Caki2 (cell line): ENCODE measurements around the gene ARHGAP45. TPM values are rescaled to one million over a fixed set of nuclear protein-coding genes. Genes with fewer than 3 reads are reported as not detected.
"Not testable (repeated sequence)": the region's sequence is repeated elsewhere in the genome, so short reads cannot be mapped to it uniquely, and the experiment has no call there.

Experiments used
- DNase-seq: peaks from one replicate; pipeline ENCODE4 v3.0.0-alpha.2; 2015; ENCODE audit warnings: low read depth
- in situ Hi-C: cut with HindIII; loops from 2 replicates; pipeline ENCODE4 v1.10.0; 2016; ENCODE audit warnings: low sequenced_read_pairs, low pct_unique_long_range_greater_than_20kb, mixed read lengths
- total RNA-seq: library from RNA; depleted of rRNA; stranded (reverse); fragments of >200 nt; shearing (Covaris generic); gene quantifications from 2 replicates; pipeline ENCODE4 v1.2.3, GENCODE V29; 2014; ENCODE audit warnings: low replicate concordance

ARHGAP45 gene
- total RNA-seq, 1 experiment from 2014 or later, result 17.3 TPM

DNA sequence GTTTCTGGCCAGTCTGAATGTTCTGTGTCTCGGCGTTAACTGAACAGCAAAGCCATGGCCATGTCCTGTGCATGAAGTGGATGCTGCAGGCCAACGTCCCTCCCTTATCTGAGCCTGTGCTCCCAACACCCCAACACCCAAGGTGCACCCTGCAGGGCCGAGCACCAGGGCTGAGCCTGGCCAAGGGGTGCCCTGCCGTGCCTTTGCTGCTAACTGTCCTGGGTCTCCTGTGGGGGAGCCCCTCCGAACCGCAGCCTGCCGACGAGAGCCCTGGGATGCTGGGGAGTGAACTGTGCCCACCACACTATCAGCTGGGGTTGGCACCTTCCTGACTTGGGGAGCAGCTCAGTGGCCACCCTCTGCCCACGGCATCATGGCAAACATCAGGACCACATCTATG is 54.4 kb downstream of the ARHGAP45 start:
- DNase-seq, result no peak
- in situ Hi-C loops, result no loop called here

DNA sequence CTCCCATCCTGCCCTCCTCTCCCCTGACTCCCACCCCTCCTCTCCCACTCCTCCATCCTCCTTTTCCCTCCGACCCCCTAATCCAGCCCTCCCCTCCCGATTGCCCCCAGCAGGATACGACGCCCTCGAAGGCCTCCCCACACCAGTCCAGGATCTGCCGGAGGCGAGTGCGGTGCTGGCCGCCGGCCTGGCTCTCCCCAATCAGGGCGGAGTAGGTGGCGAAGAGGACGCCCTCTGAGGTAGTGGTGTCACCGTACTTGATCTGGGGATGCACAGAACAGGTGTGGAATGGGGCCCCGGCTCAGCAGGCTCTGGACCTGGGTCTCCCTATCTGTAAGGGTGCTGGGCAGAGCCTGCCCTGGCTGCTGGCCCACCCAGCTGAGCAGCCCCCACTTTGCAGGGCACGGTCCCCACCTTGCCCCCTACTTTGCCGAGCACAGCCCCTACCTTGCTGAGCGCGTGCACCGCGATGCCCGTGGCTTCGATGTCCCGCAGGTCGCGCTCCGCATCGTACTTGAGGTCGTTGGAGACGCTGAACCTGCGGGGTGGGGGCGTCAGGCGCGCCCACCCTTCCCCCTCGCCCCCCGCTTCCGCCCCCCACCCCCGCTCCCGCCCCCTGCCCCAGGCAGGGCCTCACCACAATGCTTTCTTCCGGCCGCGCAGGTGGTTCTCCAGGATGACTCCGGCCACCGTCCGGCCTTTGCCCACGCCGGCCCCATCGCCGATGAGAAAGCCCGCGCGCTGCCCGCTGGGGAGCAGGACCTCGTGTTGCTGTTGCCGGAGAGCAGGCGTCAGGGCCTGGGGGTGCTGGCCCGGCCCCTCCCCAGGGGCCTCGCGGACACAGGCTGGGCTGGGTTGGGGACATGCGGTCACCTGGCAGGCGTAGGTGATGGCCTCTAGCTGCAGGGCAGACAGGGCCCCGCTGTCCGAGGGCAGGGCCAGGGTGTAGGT is 55.3 kb downstream of the ARHGAP45 start:
- DNase-seq, result no peak
- in situ Hi-C loops, result no loop called here

GRCh38 chr19:1122972-1123363 is 56.0 kb downstream of the ARHGAP45 start:
- in situ Hi-C loops, result no loop called here
- DNase-seq, result peak; percentile 56

GRCh38 chr19:1123381-1123780 is 56.4 kb downstream of the ARHGAP45 start:
- DNase-seq, result no peak
- in situ Hi-C loops, result no loop called here

- DNase-seq, result no peak
- in situ Hi-C loops, result no loop called here
Measured at GRCh38 chr19:1123885-1124677, 57.1 kb downstream of the ARHGAP45 start.

DNA sequence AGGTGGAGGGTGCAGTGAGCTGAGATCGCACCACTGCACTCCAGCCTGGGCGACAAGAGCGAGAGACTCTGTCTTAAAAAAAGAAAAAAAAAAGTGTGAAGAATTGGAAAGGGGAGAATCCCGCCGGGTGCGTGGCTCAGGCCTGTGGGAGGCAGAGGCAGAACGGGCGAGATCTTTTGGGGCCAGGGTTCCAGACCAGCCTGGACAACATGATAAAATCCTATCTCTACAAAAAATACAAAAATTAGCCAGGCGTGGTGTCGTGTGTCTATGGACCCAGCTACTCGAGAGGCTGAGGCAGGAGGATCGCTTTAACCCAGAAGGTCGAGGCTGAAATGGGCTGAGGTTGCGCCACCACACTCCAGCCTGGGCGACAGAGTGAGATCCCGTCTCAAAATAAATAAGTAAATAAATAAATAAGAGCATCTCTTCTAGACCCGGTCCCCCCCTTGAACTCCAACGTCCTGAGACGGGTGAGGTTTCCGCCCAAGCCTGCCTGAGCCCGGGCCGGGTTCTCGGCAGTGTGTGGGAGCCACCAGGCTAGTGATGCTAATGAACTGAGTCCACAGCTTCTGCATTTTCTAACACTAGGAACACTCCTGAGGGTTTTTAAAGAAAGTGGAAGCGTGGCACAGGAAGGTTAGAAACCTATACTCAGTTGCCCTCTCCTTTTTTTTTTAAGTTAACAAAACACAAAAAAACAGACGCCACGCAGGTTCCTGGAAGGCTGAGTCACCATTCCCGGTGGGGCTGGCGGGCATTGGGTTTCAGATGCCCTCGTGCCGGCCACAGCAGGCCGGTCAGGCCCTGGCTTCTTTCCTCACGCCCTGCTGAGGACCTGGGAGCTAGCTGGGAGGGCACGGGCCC is 58.9 kb downstream of the ARHGAP45 start:
- DNase-seq, result no peak
- in situ Hi-C loops, result no loop called here

- no peak for DNase-seq
- in situ Hi-C loops, result no loop called here
Measured at GRCh38 chr19:1126984-1127760, 60.2 kb downstream of the ARHGAP45 start.

- DNase-seq, result no peak
- in situ Hi-C loops, result no loop called here
Measured at GRCh38 chr19:1128106-1128505, 61.1 kb downstream of the ARHGAP45 start.

DNA sequence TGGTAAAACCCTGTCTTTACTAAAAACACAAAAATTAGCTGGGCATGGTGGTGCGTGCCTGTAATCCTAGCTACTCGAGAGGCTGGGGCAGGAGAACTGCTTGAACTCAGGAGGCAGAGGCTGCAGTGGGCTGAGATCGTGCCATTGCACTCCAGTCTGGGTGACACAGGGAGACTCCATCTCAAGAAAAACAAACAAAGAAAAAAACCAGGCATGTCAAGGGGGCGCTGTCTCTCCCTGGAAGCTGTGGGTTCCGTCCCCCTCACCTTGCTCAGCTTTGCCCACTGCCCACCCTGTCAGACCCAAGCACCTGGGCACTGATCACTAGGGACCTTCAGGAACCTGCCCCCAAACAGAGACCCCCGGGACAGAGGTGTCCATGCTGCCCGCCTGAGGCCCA is 62.1 kb downstream of the ARHGAP45 start:
- in situ Hi-C loops, DNase-seq: not testable (repeated sequence)

GRCh38 chr19:1129535-1129934 is 62.6 kb downstream of the ARHGAP45 start:
- DNase-seq, result no peak
- in situ Hi-C loops, result no loop called here

DNA sequence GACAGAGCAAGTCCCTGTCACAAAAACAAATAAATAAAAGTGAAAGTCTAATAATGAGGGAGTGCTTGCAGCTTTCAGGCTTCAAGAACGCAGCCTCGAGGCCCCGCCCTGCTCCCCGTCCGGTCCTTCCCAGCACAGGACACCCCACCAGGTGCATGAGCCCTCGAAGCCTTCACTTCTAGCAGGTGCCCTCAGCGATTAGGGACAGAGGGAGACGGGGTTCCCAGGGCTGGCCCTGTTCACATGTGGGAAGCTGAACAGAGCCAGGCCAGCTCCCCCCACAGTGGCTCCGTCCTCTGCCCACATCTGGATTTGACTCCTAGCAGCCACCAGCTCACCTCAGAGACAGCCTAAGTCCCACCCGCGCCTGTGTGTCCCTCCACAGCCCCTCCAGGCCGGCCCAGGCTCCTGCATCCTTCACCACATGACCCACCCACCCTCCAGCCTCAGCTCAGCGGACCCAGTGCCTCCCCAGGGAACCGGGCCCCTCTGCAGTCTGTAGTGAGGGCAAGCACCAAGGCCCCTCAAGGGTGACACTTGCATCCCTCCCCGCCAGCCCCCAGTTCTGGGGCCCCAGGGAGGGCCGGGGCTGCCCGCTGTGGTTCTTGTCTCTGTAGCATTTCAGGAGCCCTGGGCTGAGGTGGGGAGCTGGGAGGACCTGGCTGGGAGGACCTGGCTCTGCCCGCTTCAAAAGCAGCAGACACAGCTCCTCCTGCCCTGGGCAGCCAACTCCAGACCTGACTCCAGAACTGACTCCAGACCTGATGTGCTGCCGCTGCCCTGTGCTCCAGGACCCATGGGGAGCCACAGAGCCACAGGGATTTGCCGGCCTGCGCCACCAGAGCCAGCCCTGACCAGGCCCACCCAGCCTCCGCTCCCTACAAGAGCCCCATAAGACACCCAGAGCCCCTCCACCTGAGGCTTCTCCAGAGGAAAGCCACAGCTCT is 64.1 kb downstream of the ARHGAP45 start:
- in situ Hi-C loops, result no loop called here
- no peak for DNase-seq

DNA sequence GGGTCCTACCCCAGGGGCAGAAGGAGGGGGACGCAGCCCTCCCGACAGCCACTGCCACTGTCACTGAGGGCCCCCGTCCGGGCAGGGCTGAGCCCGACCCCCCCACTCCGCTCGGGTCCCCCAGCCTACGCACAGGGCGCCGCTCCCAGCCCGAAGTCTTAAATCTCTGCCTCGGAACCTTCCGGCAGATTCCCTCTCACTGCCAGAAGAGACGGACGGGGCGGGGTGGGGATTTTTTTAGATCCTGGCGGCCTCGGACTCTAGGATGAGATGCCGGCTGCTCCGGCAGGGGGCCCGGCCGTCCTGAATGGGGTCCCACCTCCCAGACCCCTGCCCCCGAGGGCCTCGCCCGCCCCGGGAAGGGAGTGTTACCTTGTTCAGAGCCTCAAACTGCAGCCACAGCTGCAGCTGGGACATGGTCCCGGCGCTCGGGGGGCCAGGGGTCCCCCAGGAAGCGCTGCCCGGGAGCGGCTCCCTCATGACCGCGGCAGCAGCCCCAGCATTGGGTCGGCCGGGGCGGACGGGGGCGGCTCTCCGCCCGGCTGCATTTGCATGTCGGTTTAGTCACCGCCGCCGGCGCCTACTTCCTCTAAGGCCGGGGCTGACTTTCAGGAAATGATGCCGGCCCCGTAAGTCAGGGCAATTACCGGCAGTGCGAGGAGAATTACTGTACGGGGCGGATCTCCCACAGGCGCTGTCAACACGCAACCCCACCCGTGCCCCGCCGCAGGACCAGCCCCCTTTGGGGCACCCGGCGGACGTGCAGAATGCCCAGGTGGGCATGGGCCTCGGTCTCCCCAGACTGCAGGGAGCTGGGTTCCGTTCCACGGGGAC is 65.0 kb downstream of the ARHGAP45 start:
- in situ Hi-C loops, result no loop called here
- no peak for DNase-seq

DNA sequence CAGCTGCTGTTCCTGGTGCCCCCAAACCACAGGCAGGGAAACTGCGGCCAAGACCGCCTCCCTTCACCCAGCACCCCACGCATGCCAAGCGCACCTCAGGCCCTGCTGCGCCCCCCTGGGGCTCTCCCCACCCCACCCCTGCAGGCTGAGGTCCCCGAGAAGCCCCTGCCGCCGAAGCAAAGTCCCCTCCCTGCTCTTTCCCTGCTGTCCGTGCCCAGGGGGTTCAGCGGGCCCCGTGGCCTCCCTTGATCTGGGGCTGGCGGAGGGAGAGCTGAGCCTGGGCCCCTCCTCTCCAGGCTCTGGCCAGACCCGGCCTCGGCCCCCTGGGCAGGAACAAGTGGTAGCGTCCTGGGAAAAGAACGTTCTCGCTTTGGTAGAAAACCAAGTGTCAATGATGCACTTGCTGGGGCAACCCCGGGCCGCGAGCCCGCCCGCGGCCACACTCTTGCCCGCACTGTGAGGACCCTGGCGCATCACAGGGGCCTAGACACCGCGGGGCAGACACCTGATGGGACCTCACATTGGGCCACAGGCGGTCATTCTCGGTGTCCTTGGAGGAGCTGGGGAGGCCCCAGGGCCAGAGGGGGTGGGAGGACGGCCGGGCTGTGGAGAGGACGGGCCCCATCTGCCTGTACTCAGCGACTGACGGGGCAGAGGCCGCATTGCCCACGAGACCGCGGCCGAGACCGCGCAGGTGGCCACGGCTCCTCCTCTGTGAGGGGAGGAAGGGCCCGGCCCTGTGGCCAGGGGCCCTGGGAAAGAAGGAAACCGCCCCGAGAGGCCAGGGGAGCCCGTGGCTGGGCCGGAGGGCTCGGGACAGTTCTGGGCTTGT is 65.8 kb downstream of the ARHGAP45 start:
- DNase-seq, result no peak

DNA sequence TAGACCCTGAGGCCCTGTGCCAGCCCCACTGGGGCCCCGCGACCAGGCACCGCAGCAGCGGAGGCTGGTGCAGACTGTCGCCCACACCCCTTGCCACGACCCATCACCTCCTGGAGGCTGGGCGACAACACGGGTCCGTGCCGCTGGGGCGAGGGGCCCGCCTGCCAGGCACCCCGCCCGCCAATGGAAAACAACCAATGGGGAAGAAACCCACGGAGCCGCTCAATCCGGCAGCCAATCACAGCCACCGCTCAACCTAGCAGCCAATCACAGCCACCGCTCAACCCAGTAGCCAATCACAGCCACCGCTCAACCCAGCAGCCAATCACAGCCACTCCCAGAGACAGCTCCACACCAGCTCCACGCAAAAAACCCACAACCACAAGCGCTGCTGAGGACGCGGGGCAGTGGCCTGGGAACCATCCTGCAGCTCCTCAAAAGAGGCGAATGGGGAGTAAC is 66.5 kb downstream of the ARHGAP45 start:
- in situ Hi-C loops, result no loop called here
- no peak for DNase-seq

More for the DNA sequence above, 65.8 kb downstream of the ARHGAP45 start:
- in situ Hi-C loops, result no loop called here

DNA sequence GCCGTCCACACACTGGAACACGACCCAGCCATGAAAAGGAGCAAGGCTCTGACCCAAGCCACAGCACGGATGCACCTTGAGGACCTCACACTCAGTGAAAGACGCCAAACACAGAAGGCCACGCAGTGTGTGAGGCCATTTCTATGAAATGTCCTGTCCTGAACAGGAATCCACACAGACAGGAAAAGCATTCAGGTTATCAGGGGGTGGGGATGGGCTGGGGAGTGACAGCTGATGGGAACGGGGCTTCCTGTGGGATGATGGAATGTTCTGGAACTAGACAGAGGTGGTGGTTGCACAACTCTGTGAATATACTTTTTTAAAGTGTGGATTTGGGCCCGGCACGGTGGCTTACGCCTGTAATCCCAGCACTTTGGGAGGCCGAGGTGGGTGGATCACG is 67.5 kb downstream of the ARHGAP45 start:
- in situ Hi-C loops, result no loop called here
- no peak for DNase-seq
